ENCODE data around the gene CXCL14. TPM values are rescaled to one million over a fixed set of nuclear protein-coding genes. Genes with fewer than 3 reads are reported as not detected.

CXCL14 gene
- total and polyA plus RNA-seq, 2 experiments from 2014 or later, result 0.88 to 1.3 TPM

- no peaks in the 10 kb centered on the region for H4K20me1 ChIP-seq (ENCODE audit: insufficient read depth)
- 0 out of 2 replicates have a peak overlapping the region, but pooled peaks have one; percentile 50 for H2AFZ ChIP-seq
- H3K9me2 ChIP-seq (ENCODE audit: insufficient read depth), result no peaks in the 10 kb centered on the region
- in situ Hi-C loops (cut with MboI), result loop anchor here (25.0 kb wide), 1 partner anchor 646 kb away; no protein-coding TSS in a partner anchor
- no peak overlapping the region for H3K4me2 ChIP-seq (ENCODE audit: unreplicated experiment)
- H3K27ac ChIP-seq, result no peak overlapping the region
- no peaks in the 10 kb centered on the region for H3K79me2 ChIP-seq (ENCODE audit: insufficient read depth)
- no peak overlapping the region for H3K9ac ChIP-seq
- H3K9me3 ChIP-seq (ENCODE audit: low read depth), result no peaks in the 10 kb centered on the region
- 0 out of 2 replicates have a peak, but pooled peaks cover 7% of the 10 kb centered on the region for H3K4me1 ChIP-seq (ENCODE audit: insufficient read depth)
- no peaks in the 10 kb centered on the region for H3F3A ChIP-seq (ENCODE audit: insufficient read depth)
- TF ChIP-seq EZH2phosphoT487 (IDR thresholded peaks at IDR 0.05; ENCODE audit: insufficient read depth, low read depth) (no peak), EZH2 (IDR thresholded peaks at IDR 0.05; ENCODE audit: insufficient read depth, poor library complexity, severe bottlenecking) (no peak)
- no peaks in the 10 kb centered on the region for H3K36me3 ChIP-seq (ENCODE audit: low read depth)
- H3K4me3 ChIP-seq, result no peak overlapping the region
- 2 to 3% methylated on average over 16 of the region's 16 CpGs for WGBS, 2 experiments (ENCODE audit: low coverage in 1 of 2, low lambda C conversion rate in 2 of 2, missing lambda C conversion rate in 2 of 2)
- DNase-seq, result peak; percentile 75
- 0 out of 2 replicates have a peak, but pooled peaks cover 12% of the 10 kb centered on the region for H3K27me3 ChIP-seq (replicated peaks; ENCODE audit: insufficient read depth)
These were observed 12.9 kb downstream of the CXCL14 start for GRCh38 chr5:135565725-135566421.

DNA sequence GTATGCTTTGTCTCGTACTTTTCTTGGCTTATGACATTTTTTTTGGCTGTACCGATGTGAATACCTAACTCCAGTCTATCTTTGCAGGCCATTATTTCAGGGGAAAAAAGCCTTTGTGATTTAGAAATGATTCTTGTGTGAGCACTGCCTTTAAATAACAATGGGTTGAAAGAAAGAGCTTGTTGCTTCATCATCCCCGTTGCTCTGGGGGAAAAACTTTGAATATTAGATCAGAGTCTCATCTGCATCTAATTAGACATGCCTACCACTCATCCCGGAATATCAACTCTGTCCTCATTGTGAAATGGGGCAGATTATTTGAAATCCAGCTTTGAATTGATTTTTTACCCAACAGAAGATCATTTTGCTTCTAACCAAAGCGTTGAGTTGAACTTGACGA lies 13.5 kb downstream of the CXCL14 start:
- Histone ChIP-seq H3K36me3 (ENCODE audit: low read depth) (no peaks in the 10 kb centered on the region), H3K9ac (no peak overlapping the region), H4K20me1 (ENCODE audit: insufficient read depth) (no peaks in the 10 kb centered on the region), H3F3A (ENCODE audit: insufficient read depth) (no peaks in the 10 kb centered on the region), H3K4me2 (ENCODE audit: unreplicated experiment) (no peak overlapping the region), H3K9me3 (ENCODE audit: low read depth) (no peaks in the 10 kb centered on the region), H3K4me3 (no peak overlapping the region), H3K27me3 (replicated peaks; ENCODE audit: insufficient read depth) (0 out of 2 replicates have a peak, but pooled peaks cover 12% of the 10 kb centered on the region), H2AFZ (no peak overlapping the region), H3K79me2 (ENCODE audit: insufficient read depth) (no peaks in the 10 kb centered on the region), H3K27ac (no peak overlapping the region), H3K9me2 (ENCODE audit: insufficient read depth) (no peaks in the 10 kb centered on the region), H3K4me1 (ENCODE audit: insufficient read depth) (0 out of 2 replicates have a peak, but pooled peaks cover 7% of the 10 kb centered on the region)
- peak; percentile 54 for DNase-seq
- in situ Hi-C loops (cut with MboI), result loop anchor here (25.0 kb wide), 1 partner anchor 647 kb away; no protein-coding TSS in a partner anchor
- WGBS, 2 experiments (ENCODE audit: low coverage in 1 of 2, low lambda C conversion rate in 2 of 2, missing lambda C conversion rate in 2 of 2), result 6 to 9% methylated on average over 6 of the region's 6 CpGs
- TF ChIP-seq EZH2phosphoT487 (IDR thresholded peaks at IDR 0.05; ENCODE audit: insufficient read depth, low read depth) (no peak), EZH2 (IDR thresholded peaks at IDR 0.05; ENCODE audit: insufficient read depth, poor library complexity, severe bottlenecking) (no peak)

- no peak for DNase-seq
- 74 to 77% methylated on average over 5 of the region's 5 CpGs for WGBS, 2 experiments (ENCODE audit: low coverage in 1 of 2, low lambda C conversion rate in 2 of 2, missing lambda C conversion rate in 2 of 2)
These were observed 14.5 kb downstream of the CXCL14 start for GRCh38 chr5:135564331-135564730.

DNA sequence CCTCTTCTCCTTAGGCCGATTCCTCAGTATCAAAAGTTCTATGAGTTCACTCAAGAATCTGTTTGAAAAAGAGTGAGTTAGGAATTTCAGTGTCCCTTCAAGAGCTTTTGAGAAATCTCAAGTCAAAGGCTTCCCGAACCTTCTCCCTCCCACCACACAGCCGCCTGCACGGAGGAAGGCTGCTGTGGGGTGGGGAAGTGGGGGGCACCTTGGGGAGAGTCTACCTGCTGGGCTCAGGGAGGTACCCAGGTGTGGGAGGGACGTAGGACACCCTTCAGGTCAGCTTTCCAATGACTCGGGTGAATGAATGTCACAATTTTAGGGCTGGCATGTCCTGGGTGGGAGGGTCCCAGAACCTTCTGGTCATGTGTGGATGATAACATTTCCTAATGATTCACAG lies 17.5 kb downstream of the CXCL14 start:
- no peaks in the 10 kb centered on the region for H3K79me2 ChIP-seq (ENCODE audit: insufficient read depth)
- H3K9me2 ChIP-seq (ENCODE audit: insufficient read depth), result no peaks in the 10 kb centered on the region
- no peak overlapping the region for H3K4me3 ChIP-seq
- WGBS, 2 experiments (ENCODE audit: low coverage in 1 of 2, low lambda C conversion rate in 2 of 2, missing lambda C conversion rate in 2 of 2), result 76 to 77% methylated on average over 6 of the region's 6 CpGs
- TF ChIP-seq EZH2 (IDR thresholded peaks at IDR 0.05; ENCODE audit: insufficient read depth, poor library complexity, severe bottlenecking), result no peak
- no peak for TF ChIP-seq EZH2phosphoT487 (IDR thresholded peaks at IDR 0.05; ENCODE audit: insufficient read depth, low read depth)
- H2AFZ ChIP-seq, result peak overlapping the region; percentile 74
- H3K36me3 ChIP-seq (ENCODE audit: low read depth), result no peaks in the 10 kb centered on the region
- in situ Hi-C loops (cut with MboI), result loop anchor here (25.0 kb wide), 1 partner anchor 651 kb away; no protein-coding TSS in a partner anchor
- H3K4me1 ChIP-seq (ENCODE audit: insufficient read depth), result 0 out of 2 replicates have a peak, but pooled peaks cover 7% of the 10 kb centered on the region
- peaks cover 34% of the 10 kb centered on the region for H3K27me3 ChIP-seq (replicated peaks; ENCODE audit: insufficient read depth)
- H3K27ac ChIP-seq, result no peak overlapping the region
- no peak overlapping the region for H3K4me2 ChIP-seq (ENCODE audit: unreplicated experiment)
- DNase-seq, result no peak
- H3K9me3 ChIP-seq (ENCODE audit: low read depth), result no peaks in the 10 kb centered on the region
- no peaks in the 10 kb centered on the region for H4K20me1 ChIP-seq (ENCODE audit: insufficient read depth)
- H3K9ac ChIP-seq, result no peak overlapping the region
- no peaks in the 10 kb centered on the region for H3F3A ChIP-seq (ENCODE audit: insufficient read depth)

More at GRCh38 chr5:135564331-135564730, 14.5 kb downstream of the CXCL14 start:
- Histone ChIP-seq H3K27ac (no peak overlapping the region), H3F3A (ENCODE audit: insufficient read depth) (no peaks in the 10 kb centered on the region), H3K9ac (no peak overlapping the region), H4K20me1 (ENCODE audit: insufficient read depth) (no peaks in the 10 kb centered on the region), H3K36me3 (ENCODE audit: low read depth) (no peaks in the 10 kb centered on the region), H3K27me3 (replicated peaks; ENCODE audit: insufficient read depth) (0 out of 2 replicates have a peak, but pooled peaks cover 12% of the 10 kb centered on the region), H3K4me3 (no peak overlapping the region), H3K4me1 (ENCODE audit: insufficient read depth) (0 out of 2 replicates have a peak, but pooled peaks cover 7% of the 10 kb centered on the region), H3K79me2 (ENCODE audit: insufficient read depth) (no peaks in the 10 kb centered on the region), H3K9me2 (ENCODE audit: insufficient read depth) (no peaks in the 10 kb centered on the region), H3K9me3 (ENCODE audit: low read depth) (no peaks in the 10 kb centered on the region), H2AFZ (no peak overlapping the region), H3K4me2 (ENCODE audit: unreplicated experiment) (no peak overlapping the region)
- in situ Hi-C loops (cut with MboI), result loop anchor here (25.0 kb wide), 1 partner anchor 648 kb away; no protein-coding TSS in a partner anchor
- no peak for TF ChIP-seq EZH2phosphoT487 (IDR thresholded peaks at IDR 0.05; ENCODE audit: insufficient read depth, low read depth)
- no peak for TF ChIP-seq EZH2 (IDR thresholded peaks at IDR 0.05; ENCODE audit: insufficient read depth, poor library complexity, severe bottlenecking)
